ENCODE measurements around the gene ECI1.

ECI1 gene

DNA sequence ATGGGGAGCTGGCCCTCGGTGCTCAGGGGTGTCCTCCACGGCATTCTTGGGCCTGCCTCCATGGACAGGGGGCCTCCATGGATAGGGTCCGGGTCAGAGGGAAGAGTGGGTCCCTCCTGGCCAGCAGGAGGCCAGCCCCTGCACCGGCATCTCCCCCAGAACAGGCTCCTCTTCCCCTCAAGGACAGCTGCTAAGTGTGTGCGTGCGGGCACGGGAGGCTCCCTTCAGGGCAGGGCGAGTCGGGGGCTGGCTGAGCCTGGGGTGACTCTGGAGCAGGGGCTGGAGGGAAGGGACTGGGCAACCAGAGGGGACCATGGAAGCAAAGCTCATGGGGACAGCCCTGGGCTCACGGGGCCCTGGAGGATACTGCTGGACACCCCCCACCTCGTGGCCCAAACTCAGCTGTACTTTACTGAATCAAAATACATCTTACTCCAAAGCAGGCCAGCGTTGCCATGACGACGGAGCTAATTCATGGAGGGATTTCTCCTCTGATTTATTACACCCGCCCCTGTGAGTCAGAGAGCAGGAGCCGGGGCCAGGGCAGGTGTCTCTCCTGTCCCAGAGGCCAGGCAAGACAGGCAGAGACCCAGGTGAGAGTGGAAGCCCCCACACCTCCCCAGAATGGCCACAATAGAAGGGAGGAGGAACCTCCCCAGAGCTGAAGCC, 57.1 kb downstream of the ECI1 start:
- DNase-seq: no peak

DNA sequence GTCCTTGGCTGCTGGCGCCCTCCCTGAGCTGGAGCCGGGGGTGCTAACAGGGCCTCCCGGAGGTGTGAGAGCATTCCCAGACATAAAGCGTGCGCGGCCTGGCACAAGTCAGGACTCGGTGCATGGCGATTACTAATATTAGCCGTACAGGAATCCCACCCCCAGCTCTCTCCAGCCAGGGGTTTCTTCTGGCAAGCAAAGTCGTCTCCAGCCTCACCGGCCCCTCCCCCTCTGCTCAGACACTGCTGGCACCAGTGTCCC, 60.0 kb downstream of the ECI1 start:
- no peak for DNase-seq

DNA sequence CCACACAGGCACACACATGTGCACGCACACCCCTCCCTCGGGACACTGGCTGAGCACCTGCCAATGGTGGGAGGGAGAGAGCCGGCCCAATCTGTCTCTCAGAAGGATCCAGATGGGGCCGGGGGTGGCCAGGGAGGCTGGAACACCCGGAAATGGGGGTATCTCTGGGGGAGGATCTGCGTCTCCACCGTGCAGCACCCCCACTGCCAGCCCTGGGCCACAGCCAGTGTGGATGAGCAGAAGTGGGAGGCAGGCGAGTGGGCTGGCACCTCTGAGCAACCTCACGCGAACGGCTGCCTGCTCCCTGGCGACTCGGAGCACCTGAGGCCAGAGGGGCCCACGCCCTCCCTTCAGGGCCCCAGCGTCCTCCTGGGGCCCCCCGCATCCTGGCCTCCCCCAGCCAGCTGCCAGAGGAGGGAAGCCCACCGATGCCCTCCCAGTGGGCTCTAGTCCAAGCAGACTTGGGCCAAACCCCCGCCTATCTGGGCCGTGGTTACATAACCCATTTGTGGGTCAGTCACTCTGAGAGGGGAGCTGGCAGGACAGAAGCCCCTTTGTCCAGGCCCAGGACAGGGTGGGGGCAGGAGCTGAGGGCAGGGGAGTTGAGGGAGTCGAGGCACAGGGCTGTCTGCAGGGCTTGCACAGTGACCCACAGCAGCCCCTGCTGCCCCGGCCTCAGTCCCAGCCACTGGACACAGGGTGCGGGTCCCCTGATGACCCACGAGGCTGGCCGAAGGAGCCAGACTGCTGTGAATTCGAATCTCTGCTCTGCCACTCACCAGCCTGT, 60.5 kb downstream of the ECI1 start:
- DNase-seq: no peak

DNA sequence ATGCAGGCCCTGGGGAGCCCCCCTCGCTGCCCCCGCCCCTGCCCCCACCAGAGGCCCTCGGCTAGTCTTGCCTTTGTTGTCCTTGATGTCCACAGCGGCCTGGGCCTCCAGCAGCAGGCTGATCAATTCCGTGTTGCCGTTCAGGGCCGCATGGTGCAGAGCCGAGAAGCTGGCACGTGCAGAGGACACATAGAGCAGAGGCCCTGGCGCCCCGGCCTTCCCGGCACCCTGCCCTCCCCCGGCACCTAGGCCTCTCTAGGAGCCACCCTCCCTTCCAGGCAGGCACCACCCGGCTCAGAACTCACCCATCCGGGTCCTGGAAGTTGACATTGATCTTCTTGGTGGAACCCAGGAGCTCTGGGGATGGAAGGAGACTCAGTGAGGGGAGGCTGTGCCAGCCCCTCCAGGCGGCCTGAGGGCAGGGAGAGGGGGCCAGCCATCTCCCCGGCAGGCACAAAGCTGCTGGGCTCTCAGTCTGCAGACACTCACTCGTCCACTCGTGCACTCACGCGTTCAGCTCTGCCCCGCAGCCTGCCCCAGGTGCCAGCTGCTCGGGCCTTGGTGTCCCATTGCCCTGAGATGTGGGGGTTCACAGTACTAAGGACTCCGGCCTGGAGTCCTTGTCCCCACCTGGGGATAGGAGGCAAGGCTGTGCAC, 61.3 kb downstream of the ECI1 start:
- no peak for DNase-seq
